Measurements from ENCODE around the gene RPS3.

GRCh38 chr11:75449271-75449670 is 50.0 kb downstream of the RPS3 start:
- TF ChIP-seq, protein P1, sequence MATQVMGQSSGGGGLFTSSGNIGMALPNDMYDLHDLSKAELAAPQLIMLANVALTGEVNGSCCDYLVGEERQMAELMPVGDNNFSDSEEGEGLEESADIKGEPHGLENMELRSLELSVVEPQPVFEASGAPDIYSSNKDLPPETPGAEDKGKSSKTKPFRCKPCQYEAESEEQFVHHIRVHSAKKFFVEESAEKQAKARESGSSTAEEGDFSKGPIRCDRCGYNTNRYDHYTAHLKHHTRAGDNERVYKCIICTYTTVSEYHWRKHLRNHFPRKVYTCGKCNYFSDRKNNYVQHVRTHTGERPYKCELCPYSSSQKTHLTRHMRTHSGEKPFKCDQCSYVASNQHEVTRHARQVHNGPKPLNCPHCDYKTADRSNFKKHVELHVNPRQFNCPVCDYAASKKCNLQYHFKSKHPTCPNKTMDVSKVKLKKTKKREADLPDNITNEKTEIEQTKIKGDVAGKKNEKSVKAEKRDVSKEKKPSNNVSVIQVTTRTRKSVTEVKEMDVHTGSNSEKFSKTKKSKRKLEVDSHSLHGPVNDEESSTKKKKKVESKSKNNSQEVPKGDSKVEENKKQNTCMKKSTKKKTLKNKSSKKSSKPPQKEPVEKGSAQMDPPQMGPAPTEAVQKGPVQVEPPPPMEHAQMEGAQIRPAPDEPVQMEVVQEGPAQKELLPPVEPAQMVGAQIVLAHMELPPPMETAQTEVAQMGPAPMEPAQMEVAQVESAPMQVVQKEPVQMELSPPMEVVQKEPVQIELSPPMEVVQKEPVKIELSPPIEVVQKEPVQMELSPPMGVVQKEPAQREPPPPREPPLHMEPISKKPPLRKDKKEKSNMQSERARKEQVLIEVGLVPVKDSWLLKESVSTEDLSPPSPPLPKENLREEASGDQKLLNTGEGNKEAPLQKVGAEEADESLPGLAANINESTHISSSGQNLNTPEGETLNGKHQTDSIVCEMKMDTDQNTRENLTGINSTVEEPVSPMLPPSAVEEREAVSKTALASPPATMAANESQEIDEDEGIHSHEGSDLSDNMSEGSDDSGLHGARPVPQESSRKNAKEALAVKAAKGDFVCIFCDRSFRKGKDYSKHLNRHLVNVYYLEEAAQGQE (IDR thresholded peaks at IDR 0.05; ENCODE audit: low read depth): no peak
- TF ChIP-seq, protein P2, sequence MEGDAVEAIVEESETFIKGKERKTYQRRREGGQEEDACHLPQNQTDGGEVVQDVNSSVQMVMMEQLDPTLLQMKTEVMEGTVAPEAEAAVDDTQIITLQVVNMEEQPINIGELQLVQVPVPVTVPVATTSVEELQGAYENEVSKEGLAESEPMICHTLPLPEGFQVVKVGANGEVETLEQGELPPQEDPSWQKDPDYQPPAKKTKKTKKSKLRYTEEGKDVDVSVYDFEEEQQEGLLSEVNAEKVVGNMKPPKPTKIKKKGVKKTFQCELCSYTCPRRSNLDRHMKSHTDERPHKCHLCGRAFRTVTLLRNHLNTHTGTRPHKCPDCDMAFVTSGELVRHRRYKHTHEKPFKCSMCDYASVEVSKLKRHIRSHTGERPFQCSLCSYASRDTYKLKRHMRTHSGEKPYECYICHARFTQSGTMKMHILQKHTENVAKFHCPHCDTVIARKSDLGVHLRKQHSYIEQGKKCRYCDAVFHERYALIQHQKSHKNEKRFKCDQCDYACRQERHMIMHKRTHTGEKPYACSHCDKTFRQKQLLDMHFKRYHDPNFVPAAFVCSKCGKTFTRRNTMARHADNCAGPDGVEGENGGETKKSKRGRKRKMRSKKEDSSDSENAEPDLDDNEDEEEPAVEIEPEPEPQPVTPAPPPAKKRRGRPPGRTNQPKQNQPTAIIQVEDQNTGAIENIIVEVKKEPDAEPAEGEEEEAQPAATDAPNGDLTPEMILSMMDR (IDR thresholded peaks at IDR 0.05 in 2 of 3, conservative IDR thresholded peaks at IDR 0.05 in 1 of 3; ENCODE audit: borderline replicate concordance in 1 of 3, insufficient read depth in 1 of 3, low read depth in 2 of 3, low read length in 2 of 3): no peak
- TF ChIP-seq POLR2AphosphoS5 (IDR thresholded peaks at IDR 0.05; ENCODE audit: low read depth, low read length): no peak
- no peak for TF ChIP-seq POLR2A (IDR thresholded peaks at IDR 0.05; ENCODE audit: borderline replicate concordance, extremely low read depth, insufficient read depth, insufficient read length)
- TF ChIP-seq ZNF274 (IDR thresholded peaks at IDR 0.05; ENCODE audit: low read depth, low read length): no peak
- no peak for TF ChIP-seq CEBPB (IDR thresholded peaks at IDR 0.05; ENCODE audit: low read depth)
- TF ChIP-seq EZH2 (IDR thresholded peaks at IDR 0.05): no peak
- no peak for TF ChIP-seq FOSL1 (IDR thresholded peaks at IDR 0.05; ENCODE audit: low read depth)
- no peak for TF ChIP-seq EZH2phosphoT487 (IDR thresholded peaks at IDR 0.05; ENCODE audit: borderline replicate concordance)
- no peak for TF ChIP-seq JUND (IDR thresholded peaks at IDR 0.05)
